ENCODE results near the gene WFDC2. TPM values are rescaled to one million over a fixed set of nuclear protein-coding genes. Genes with fewer than 3 reads are reported as not detected.

WFDC2 gene
- total and polyA plus RNA-seq, 10 of the 15 experiments (the other 5 are each of a cell fraction or from before 2014, with no cell fraction given), result 0.13 TPM; not detected in 9

Small RNAs within 50 kb of the gene (microRNA-seq; reads per million reads assigned to microRNA genes)
- 0.94 reads per million for gene MIR6812

Small RNAs within 50 kb of the gene (small RNA-seq; reads per million reads assigned to genes)
- gene MIR6812, result 0.20 reads per million

Other genes with a start within 250 kb of the WFDC2 start
Only the 7 nearest of the 18 such genes appear.
- 8.9 and 14.5 TPM in 2 replicates for gene SYS1, start 106.6 kb upstream of the WFDC2 start, total RNA-seq (2014; rRNA removed)
- 5.4 and 6.4 TPM in 2 replicates for gene SYS1, start 106.6 kb upstream of the WFDC2 start, total RNA-seq (2014; rRNA removed; fragmentation: Illumina TruSeq; extraction: Trizol)
- gene SYS1, start 106.6 kb upstream of the WFDC2 start, total RNA-seq (2021), result 9.4 and 9.5 TPM in 2 replicates
- 17.8 and 22.6 TPM in 2 replicates for gene SYS1, start 106.6 kb upstream of the WFDC2 start, polyA plus RNA-seq (2011; rRNA removed)
- 5.8 and 6.2 TPM in 2 replicates for gene SYS1, start 106.6 kb upstream of the WFDC2 start, polyA plus RNA-seq (2014; fragmentation: Illumina TruSeq; extraction: Trizol)
- 1 to 10 TPM; 5.1 to 7.3 TPM for gene SYS1, start 106.6 kb upstream of the WFDC2 start, polyA plus RNA-seq (2014; fragmentation: Nextera tagmentation; extraction: Ambion mirVana)
- gene SYS1, start 106.6 kb upstream of the WFDC2 start, polyA plus RNA-seq (2014; rRNA removed), result 10.8 and 15.8 TPM in 2 replicates
- 1 to 10 TPM; 9.1 to 9.8 TPM for gene SYS1, start 106.6 kb upstream of the WFDC2 start, polyA plus RNA-seq (2016; fragmentation: Nextera tagmentation; extraction: Ambion mirVana)
- gene TP53TG5, start 91.4 kb upstream of the WFDC2 start, total RNA-seq (2014; rRNA removed), result not detected in 2 replicates
- not detected in 2 replicates for gene TP53TG5, start 91.4 kb upstream of the WFDC2 start, total RNA-seq (2014; rRNA removed; fragmentation: Illumina TruSeq; extraction: Trizol)
- not detected in 2 replicates for gene TP53TG5, start 91.4 kb upstream of the WFDC2 start, total RNA-seq (2021)
- gene TP53TG5, start 91.4 kb upstream of the WFDC2 start, polyA plus RNA-seq (2011; rRNA removed), result not detected in 2 replicates
- not detected in 2 replicates for gene TP53TG5, start 91.4 kb upstream of the WFDC2 start, polyA plus RNA-seq (2014; fragmentation: Illumina TruSeq; extraction: Trizol)
- gene TP53TG5, start 91.4 kb upstream of the WFDC2 start, polyA plus RNA-seq (2014; fragmentation: Nextera tagmentation; extraction: Ambion mirVana), result not detected
- gene TP53TG5, start 91.4 kb upstream of the WFDC2 start, polyA plus RNA-seq (2014; rRNA removed), result 0.06 TPM in 1 of 2 replicates, not detected in the other
- under 1 TPM in 1 of 2 experiments, not detected in 1; 0.24 TPM for gene TP53TG5, start 91.4 kb upstream of the WFDC2 start, polyA plus RNA-seq (2016; fragmentation: Nextera tagmentation; extraction: Ambion mirVana)
- gene DBNDD2, start 61.5 kb upstream of the WFDC2 start, total RNA-seq (2014; rRNA removed), result 0.17 TPM in 1 of 2 replicates, not detected in the other
- gene DBNDD2, start 61.5 kb upstream of the WFDC2 start, total RNA-seq (2014; rRNA removed; fragmentation: Illumina TruSeq; extraction: Trizol), result 0.41 and 0.67 TPM in 2 replicates
- gene DBNDD2, start 61.5 kb upstream of the WFDC2 start, total RNA-seq (2021), result 0.74 and 1.0 TPM in 2 replicates
- 5.0 and 5.7 TPM in 2 replicates for gene DBNDD2, start 61.5 kb upstream of the WFDC2 start, polyA plus RNA-seq (2011; rRNA removed)
- 0.46 and 0.52 TPM in 2 replicates for gene DBNDD2, start 61.5 kb upstream of the WFDC2 start, polyA plus RNA-seq (2014; fragmentation: Illumina TruSeq; extraction: Trizol)
- under 1 TPM; 0.18 to 0.49 TPM for gene DBNDD2, start 61.5 kb upstream of the WFDC2 start, polyA plus RNA-seq (2014; fragmentation: Nextera tagmentation; extraction: Ambion mirVana)
- 0.39 and 0.67 TPM in 2 replicates for gene DBNDD2, start 61.5 kb upstream of the WFDC2 start, polyA plus RNA-seq (2014; rRNA removed)
- under 1 TPM in 1 of 2 experiments, not detected in 1; 0.21 TPM for gene DBNDD2, start 61.5 kb upstream of the WFDC2 start, polyA plus RNA-seq (2016; fragmentation: Nextera tagmentation; extraction: Ambion mirVana)
- 35.7 and 45.0 TPM in 2 replicates for gene PIGT, start 53.6 kb upstream of the WFDC2 start, total RNA-seq (2014; rRNA removed)
- gene PIGT, start 53.6 kb upstream of the WFDC2 start, total RNA-seq (2014; rRNA removed; fragmentation: Illumina TruSeq; extraction: Trizol), result 15.5 and 18.6 TPM in 2 replicates
- 39.5 and 45.2 TPM in 2 replicates for gene PIGT, start 53.6 kb upstream of the WFDC2 start, total RNA-seq (2021)
- gene PIGT, start 53.6 kb upstream of the WFDC2 start, polyA plus RNA-seq (2011; rRNA removed), result 8.0 and 24.1 TPM in 2 replicates
- 29.4 and 41.9 TPM in 2 replicates for gene PIGT, start 53.6 kb upstream of the WFDC2 start, polyA plus RNA-seq (2014; fragmentation: Illumina TruSeq; extraction: Trizol)
- 10 to 100 TPM; 19.1 to 27.5 TPM for gene PIGT, start 53.6 kb upstream of the WFDC2 start, polyA plus RNA-seq (2014; fragmentation: Nextera tagmentation; extraction: Ambion mirVana)
- gene PIGT, start 53.6 kb upstream of the WFDC2 start, polyA plus RNA-seq (2014; rRNA removed), result 28.6 and 33.5 TPM in 2 replicates
- 10 to 100 TPM; 56.5 to 66.0 TPM for gene PIGT, start 53.6 kb upstream of the WFDC2 start, polyA plus RNA-seq (2016; fragmentation: Nextera tagmentation; extraction: Ambion mirVana)
- not detected in 2 replicates for gene SPINT3, start 45.9 kb downstream of the WFDC2 start, total RNA-seq (2014; rRNA removed)
- gene SPINT3, start 45.9 kb downstream of the WFDC2 start, total RNA-seq (2014; rRNA removed; fragmentation: Illumina TruSeq; extraction: Trizol), result not detected in 2 replicates
- gene SPINT3, start 45.9 kb downstream of the WFDC2 start, total RNA-seq (2021), result not detected in 2 replicates
- gene SPINT3, start 45.9 kb downstream of the WFDC2 start, polyA plus RNA-seq (2011; rRNA removed), result not detected in 2 replicates
- gene SPINT3, start 45.9 kb downstream of the WFDC2 start, polyA plus RNA-seq (2014; fragmentation: Illumina TruSeq; extraction: Trizol), result not detected in 2 replicates
- not detected for gene SPINT3, start 45.9 kb downstream of the WFDC2 start, polyA plus RNA-seq (2014; fragmentation: Nextera tagmentation; extraction: Ambion mirVana)
- not detected in 2 replicates for gene SPINT3, start 45.9 kb downstream of the WFDC2 start, polyA plus RNA-seq (2014; rRNA removed)
- gene SPINT3, start 45.9 kb downstream of the WFDC2 start, polyA plus RNA-seq (2016; fragmentation: Nextera tagmentation; extraction: Ambion mirVana), result not detected
- not detected in 2 replicates for gene WFDC6, start 69.7 kb downstream of the WFDC2 start, total RNA-seq (2014; rRNA removed)
- not detected in 2 replicates for gene WFDC6, start 69.7 kb downstream of the WFDC2 start, total RNA-seq (2014; rRNA removed; fragmentation: Illumina TruSeq; extraction: Trizol)
- gene WFDC6, start 69.7 kb downstream of the WFDC2 start, total RNA-seq (2021), result not detected in 2 replicates
- gene WFDC6, start 69.7 kb downstream of the WFDC2 start, polyA plus RNA-seq (2011; rRNA removed), result not detected in 2 replicates
- not detected in 2 replicates for gene WFDC6, start 69.7 kb downstream of the WFDC2 start, polyA plus RNA-seq (2014; fragmentation: Illumina TruSeq; extraction: Trizol)
- gene WFDC6, start 69.7 kb downstream of the WFDC2 start, polyA plus RNA-seq (2014; fragmentation: Nextera tagmentation; extraction: Ambion mirVana), result not detected
- not detected in 2 replicates for gene WFDC6, start 69.7 kb downstream of the WFDC2 start, polyA plus RNA-seq (2014; rRNA removed)
- not detected for gene WFDC6, start 69.7 kb downstream of the WFDC2 start, polyA plus RNA-seq (2016; fragmentation: Nextera tagmentation; extraction: Ambion mirVana)
- not detected in 2 replicates for gene EPPIN, start 77.6 kb downstream of the WFDC2 start, total RNA-seq (2014; rRNA removed)
- not detected in 2 replicates for gene EPPIN, start 77.6 kb downstream of the WFDC2 start, total RNA-seq (2014; rRNA removed; fragmentation: Illumina TruSeq; extraction: Trizol)
- not detected in 2 replicates for gene EPPIN, start 77.6 kb downstream of the WFDC2 start, total RNA-seq (2021)
- not detected in 2 replicates for gene EPPIN, start 77.6 kb downstream of the WFDC2 start, polyA plus RNA-seq (2011; rRNA removed)
- gene EPPIN, start 77.6 kb downstream of the WFDC2 start, polyA plus RNA-seq (2014; fragmentation: Illumina TruSeq; extraction: Trizol), result not detected in 2 replicates
- gene EPPIN, start 77.6 kb downstream of the WFDC2 start, polyA plus RNA-seq (2014; fragmentation: Nextera tagmentation; extraction: Ambion mirVana), result not detected
- not detected in 2 replicates for gene EPPIN, start 77.6 kb downstream of the WFDC2 start, polyA plus RNA-seq (2014; rRNA removed)
- gene EPPIN, start 77.6 kb downstream of the WFDC2 start, polyA plus RNA-seq (2016; fragmentation: Nextera tagmentation; extraction: Ambion mirVana), result not detected